GM19035 (cell line): ENCODE data around the gene CYP46A1.
"Not testable (repeated sequence)": the region's sequence is repeated elsewhere in the genome, so short reads cannot be mapped to it uniquely, and the experiment has no call there.

Experiments used
- ATAC-seq: cut with Tn5 transposase; IDR thresholded peaks from one replicate; pipeline ENCODE4 v1.9.1; 2021; ENCODE audit not compliant: unreplicated experiment

CYP46A1 gene

GRCh38 chr14:99683619-99684409, at the start of gene CYP46A1:
CYP46A1 (plus strand) TSS chr14:99684298; CDS start chr14:99684418, 120 bp downstream.
- peak; percentile 90 for ATAC-seq

- ATAC-seq, result no peak
Observed at GRCh38 chr14:99634443-99634842, 49.7 kb upstream of the CYP46A1 start.

DNA sequence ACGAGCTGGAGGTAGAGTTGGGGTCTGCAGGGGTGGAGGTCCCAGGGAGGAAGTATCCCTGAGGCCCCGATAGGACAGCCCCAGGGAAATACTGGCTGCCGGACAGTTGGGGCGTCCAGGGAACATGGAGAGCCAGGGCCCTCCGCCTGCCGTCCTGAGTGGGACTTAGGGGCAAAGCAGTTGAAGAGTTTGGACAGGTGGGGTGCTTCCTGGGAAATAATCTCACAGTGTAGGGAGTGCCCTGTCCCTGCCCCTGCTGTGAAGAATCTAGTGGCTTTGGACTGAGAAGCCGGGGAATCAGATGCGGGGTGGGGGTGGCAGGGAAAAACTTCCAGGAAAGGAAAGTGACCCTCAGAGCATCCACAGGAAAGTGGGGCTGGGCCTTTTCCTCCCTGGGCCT, 49.0 kb upstream of the CYP46A1 start:
- no peak for ATAC-seq

GRCh38 chr14:99636487-99636886, 47.6 kb upstream of the CYP46A1 start:
- ATAC-seq, result no peak

DNA sequence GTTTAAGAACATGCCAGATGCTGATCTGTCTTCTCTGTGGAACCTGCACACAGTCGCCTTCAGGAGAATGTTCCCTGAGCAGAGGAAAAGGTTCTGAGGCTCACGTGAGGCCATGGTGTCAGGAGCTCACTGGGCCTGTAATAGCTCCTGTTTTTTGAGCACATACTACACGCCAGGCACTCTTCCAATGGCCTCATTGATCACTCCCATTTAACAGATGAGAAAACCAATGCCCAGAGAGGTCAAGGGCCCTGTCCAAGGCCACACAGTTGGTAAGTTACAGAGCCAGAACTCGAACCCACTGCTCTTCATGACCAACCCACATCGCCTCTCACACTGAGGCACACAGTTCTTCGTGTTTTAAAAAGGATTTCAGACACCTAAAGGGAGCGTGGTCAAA, 46.5 kb upstream of the CYP46A1 start:
- no peak for ATAC-seq

GRCh38 chr14:99642771-99643170, 41.3 kb upstream of the CYP46A1 start:
- not testable (repeated sequence) for ATAC-seq

DNA sequence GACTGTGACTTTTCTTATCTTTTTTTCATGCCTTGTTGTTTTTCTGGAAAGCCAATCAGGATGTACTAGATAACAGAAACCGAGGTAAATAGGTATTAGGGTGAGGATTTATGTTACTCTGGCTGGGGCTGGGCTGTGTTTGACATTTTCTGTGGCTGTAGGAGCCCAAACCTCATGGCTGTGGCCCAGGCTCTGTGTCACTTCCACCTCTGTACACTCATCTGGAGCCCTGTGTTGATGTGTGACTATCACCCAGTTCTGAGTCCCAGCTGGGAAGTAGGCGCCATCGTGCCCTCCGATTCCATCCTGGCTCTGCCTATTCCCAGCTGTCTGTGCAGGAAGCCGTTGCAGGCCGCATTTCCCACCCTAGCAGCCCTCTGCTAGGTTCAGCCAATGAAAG, 40.8 kb upstream of the CYP46A1 start:
- no peak for ATAC-seq

- no peak for ATAC-seq
Observed at GRCh38 chr14:99644035-99644587, 40.0 kb upstream of the CYP46A1 start.

DNA sequence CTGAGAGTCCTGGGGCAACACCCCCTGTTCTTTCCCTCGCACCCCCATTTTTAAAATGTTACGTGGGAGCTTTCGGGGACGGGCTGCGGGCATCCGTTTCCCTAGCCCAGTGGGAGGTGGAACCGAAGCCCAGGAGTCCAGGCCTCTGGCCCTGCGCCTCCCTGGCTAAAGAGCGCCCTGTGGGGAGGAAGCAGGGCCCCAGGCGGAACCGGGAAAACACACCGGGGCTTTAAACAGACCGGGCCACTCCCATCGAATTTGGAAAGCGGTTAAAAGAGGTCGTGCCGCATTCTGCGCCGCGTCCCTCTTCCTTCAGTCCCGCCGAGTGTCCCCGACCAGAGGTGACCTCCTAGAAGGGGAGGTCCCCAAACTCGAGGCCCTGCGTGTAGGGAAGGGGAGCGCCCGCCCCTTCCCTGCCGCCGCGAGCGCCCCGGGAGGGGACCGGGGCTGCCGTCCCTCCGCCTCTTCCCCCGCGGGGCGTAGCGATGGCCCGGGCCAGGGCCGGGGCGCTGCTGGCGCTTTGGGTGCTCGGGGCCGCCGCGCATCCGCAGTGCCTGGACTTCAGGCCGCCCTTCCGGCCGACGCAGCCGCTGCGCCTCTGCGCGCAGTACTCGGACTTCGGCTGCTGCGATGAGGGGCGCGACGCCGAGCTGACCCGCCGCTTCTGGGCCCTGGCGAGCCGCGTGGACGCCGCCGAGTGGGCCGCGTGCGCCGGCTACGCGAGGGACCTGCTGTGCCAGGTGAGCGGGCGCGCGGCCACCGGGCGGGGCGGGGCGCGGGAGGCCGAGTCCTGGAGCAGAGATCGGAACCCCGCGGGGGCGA, 39.2 kb upstream of the CYP46A1 start, which contains the start of gene HHIPL1:
TSS of gene HHIPL1 (plus strand) at position 407 of the 822 bp plus-strand sequence. CDS start at position 486, 79 bp downstream.
- ATAC-seq, result no peak

DNA sequence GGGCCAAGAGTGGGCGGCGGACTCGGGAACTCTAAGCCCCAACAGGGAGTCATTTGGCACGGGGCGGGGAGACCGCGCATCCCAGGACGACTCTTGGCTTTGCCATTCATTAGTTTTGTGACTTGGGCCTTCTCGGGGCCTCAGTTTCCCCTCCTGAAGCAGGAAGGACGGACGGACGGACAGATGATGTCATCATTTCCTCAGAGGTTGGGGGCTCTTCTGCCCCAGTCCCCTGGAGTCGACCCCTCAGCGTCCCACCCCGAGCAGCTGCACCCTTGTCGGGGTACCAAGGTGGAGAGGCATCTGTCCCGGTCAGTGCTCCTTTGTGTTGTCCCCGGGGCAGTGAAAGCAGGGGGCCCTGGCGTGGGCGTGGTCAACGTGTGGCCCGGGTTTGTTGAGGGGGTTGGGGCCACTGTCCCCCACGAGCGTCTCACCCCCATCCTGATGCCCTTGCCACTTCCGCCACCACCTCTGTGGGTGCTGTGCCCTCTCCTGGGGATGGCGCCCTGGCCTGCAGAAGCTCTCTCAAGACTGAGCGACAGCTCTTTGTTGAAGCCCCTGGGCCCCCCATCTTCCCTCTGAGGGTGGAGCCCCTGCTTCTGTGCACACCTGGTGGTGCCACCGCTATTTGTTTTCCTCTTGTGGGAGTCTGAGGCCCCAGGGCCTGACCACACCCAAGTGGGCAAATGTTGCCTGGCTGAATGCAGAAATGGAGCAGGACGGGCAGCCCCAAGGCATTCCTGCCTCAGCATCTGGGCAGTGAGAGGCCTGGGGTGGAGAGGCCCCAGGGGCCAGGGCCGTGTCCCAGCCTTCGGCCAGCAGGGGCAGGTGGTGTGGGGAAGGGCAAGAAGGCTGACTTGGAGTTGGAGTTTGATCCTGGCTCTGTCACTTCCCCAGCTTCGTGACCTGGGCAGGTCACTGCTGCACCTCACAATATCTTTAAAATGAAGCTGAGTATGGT, 38.3 kb upstream of the CYP46A1 start:
- ATAC-seq, result no peak

GRCh38 chr14:99647411-99647810, 36.7 kb upstream of the CYP46A1 start:
- ATAC-seq, result no peak

GRCh38 chr14:99648027-99648784, 35.9 kb upstream of the CYP46A1 start:
- no peak for ATAC-seq

DNA sequence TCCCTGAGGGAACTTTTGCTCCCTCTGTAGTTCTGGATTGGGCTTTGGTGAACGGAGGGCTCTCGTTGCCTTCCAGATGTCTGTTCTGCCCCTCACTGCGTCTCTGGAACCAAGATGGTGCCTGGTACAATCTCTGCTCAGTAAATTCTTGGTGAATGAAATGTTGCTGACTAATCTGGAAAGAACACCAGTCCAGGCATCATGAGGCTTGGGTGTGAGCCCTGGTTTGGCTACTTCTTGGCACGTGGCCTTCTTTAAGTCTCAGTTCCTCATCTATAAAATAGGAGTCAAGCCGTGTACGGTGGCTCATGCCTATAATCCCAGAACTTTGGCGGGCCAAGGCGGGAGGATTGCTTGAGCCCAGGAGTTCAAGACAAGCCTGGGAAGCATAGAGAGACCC, 34.9 kb upstream of the CYP46A1 start:
- no peak for ATAC-seq

- ATAC-seq, result no peak
Observed at GRCh38 chr14:99649643-99650042, 34.5 kb upstream of the CYP46A1 start.

DNA sequence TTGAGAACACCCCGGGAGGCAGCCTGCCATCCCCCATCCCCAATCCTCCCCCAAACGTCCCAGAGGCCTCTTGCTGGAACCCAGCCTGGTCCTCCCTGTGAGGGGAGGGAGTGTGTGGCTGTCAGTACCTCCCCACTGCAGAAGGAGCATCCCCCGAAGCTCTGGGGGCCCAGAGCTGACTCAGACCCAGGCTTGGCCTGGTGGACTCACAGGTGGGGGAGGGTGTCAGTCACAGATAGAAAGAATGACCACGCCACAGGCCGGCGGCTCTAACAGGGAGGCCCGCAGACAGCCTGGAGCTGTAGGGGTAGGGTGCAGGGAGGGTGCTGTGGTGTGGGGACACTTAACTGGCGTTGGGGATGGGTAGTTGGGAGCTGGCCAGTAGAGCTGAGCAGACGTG, 33.9 kb upstream of the CYP46A1 start:
- no peak for ATAC-seq

DNA sequence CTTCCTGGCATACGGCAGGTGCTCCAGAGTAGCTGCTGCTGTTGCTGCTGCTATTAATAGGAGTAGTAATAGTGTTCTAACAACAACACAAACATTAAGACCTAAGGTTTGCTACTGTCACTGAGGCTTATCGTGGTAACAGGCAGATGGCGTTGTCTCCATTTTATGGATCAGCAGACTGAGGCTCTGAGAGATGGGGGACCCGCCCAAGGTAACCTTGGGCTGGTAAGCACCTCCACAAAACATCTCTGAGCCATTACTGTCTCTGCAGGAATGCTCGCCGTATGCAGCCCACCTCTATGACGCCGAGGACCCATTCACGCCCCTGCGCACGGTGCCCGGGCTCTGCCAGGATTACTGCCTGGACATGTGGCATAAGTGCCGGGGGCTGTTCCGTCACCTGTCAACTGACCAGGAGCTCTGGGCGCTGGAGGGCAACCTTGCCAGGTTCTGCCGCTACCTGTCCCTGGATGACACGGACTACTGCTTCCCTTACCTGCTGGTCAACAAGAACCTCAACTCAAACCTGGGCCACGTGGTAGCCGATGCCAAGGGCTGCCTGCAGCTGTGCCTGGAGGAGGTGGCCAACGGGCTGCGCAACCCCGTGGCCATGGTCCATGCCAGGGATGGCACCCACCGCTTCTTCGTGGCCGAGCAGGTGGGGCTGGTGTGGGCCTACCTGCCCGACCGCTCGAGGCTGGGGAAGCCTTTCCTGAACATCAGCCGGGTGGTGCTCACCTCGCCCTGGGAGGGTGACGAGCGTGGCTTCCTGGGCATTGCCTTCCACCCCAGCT, 31.9 kb upstream of the CYP46A1 start:
- no peak for ATAC-seq

- ATAC-seq, result no peak
Observed at GRCh38 chr14:99654235-99654985, 29.7 kb upstream of the CYP46A1 start.

GRCh38 chr14:99655521-99655920, 28.6 kb upstream of the CYP46A1 start:
- ATAC-seq, result no peak
